GM19397 (cell line): ENCODE results near the gene NDUFS6.
A peak's percentile ranks its signal among the peaks of the same experiment; 100 is the strongest.
"Not testable (repeated sequence)": the region's sequence is repeated elsewhere in the genome, so short reads cannot be mapped to it uniquely, and the experiment has no call there.

Source experiments
- ATAC-seq: cut with Tn5 transposase; IDR thresholded peaks from one replicate; pipeline ENCODE4 v1.9.1; 2021; ENCODE audit warnings: mild to moderate bottlenecking, moderate library complexity; ENCODE audit not compliant: unreplicated experiment

NDUFS6 gene

GRCh38 chr5:1796371-1797102 is 4.7 kb upstream of the NDUFS6 start:
- no peak for ATAC-seq

- ATAC-seq, result no peak
Observed at GRCh38 chr5:1797103-1797800, 4.0 kb upstream of the NDUFS6 start.

- ATAC-seq, result no peak
Observed at GRCh38 chr5:1797855-1798254, 3.4 kb upstream of the NDUFS6 start.

- ATAC-seq, result not testable (repeated sequence)
Observed at GRCh38 chr5:1798589-1798988, 2.6 kb upstream of the NDUFS6 start.

- ATAC-seq, result peak; percentile 19
Observed at GRCh38 chr5:1799110-1799601, 2.1 kb upstream of the NDUFS6 start.

GRCh38 chr5:1799602-1800471 is 1.4 kb upstream of the NDUFS6 start, which contains the start of gene MRPL36:
MRPL36 (minus strand) TSS chr5:1799837; CDS start chr5:1798935, 902 bp downstream.
- ATAC-seq, result peak; percentile 61

- peak; percentile 27 for ATAC-seq
Observed at GRCh38 chr5:1800472-1801221, 560 bp upstream of the NDUFS6 start.

GRCh38 chr5:1801967-1802295 is 724 bp downstream of the NDUFS6 start:
- no peak for ATAC-seq

- ATAC-seq, result no peak
Observed at GRCh38 chr5:1803192-1803591, 2.0 kb downstream of the NDUFS6 start.

GRCh38 chr5:1804001-1804690 is 2.9 kb downstream of the NDUFS6 start:
- no peak for ATAC-seq

- no peak for ATAC-seq
Observed at GRCh38 chr5:1805326-1805725, 4.1 kb downstream of the NDUFS6 start.

- no peak for ATAC-seq
Observed at GRCh38 chr5:1805736-1806135, 4.5 kb downstream of the NDUFS6 start.

GRCh38 chr5:1806199-1806598 is 5.0 kb downstream of the NDUFS6 start:
- no peak for ATAC-seq

GRCh38 chr5:1806974-1807373 is 5.8 kb downstream of the NDUFS6 start:
- ATAC-seq, result no peak

GRCh38 chr5:1807451-1808185 is 6.4 kb downstream of the NDUFS6 start:
- no peak for ATAC-seq

GRCh38 chr5:1808439-1808838 is 7.2 kb downstream of the NDUFS6 start:
- no peak for ATAC-seq

- ATAC-seq, result no peak
Observed at GRCh38 chr5:1809416-1810035, 8.3 kb downstream of the NDUFS6 start.

GRCh38 chr5:1810581-1811101 is 9.4 kb downstream of the NDUFS6 start:
- no peak for ATAC-seq
